GM23338 (cell line): Measurements from ENCODE around the gene PCSK2.

Experiments
- CTCF ChIP-seq, 2 experiments: fragments of 200-600 bp in 1 of 2; sonication (generic) in 1 of 2; conservative IDR thresholded peaks; 2 replicates each; pipeline versions ENCODE4 v1.5.1 to v1.6.1; 2016 to 2017; ENCODE audit warnings: antibody characterized with exemption in 2 of 2, low read depth in 2 of 2, mild to moderate bottlenecking in 2 of 2, moderate library complexity in 1 of 2
- JUNB ChIP-seq: IDR thresholded peaks from one replicate; pipeline ENCODE4 v1.6.1; 2016; ENCODE audit warnings: antibody characterized with exemption; ENCODE audit not compliant: unreplicated experiment
- REST ChIP-seq: IDR thresholded peaks from one replicate; pipeline ENCODE4 v1.6.1; 2018; ENCODE audit warnings: antibody characterized with exemption; ENCODE audit not compliant: unreplicated experiment
- ZNF114 ChIP-seq: fragments of 250-450 bp; sonication (Bioruptor Pico); IDR thresholded peaks from 2 replicates; pipeline ENCODE4 v1.5.0; 2020; ENCODE audit warnings: mild to moderate bottlenecking, moderate library complexity

GRCh38 chr20:17227219-17227575 is 357 bp downstream of the PCSK2 start:
- no peak for TF ChIP-seq CTCF (conservative IDR thresholded peaks at IDR 0.05; ENCODE audit: low read depth in 2 of 2)
- TF ChIP-seq JUNB: no peak
- no peak for TF ChIP-seq ZNF114 (CRISPR knock-in tag)
- no peak for TF ChIP-seq REST
